Kidney (tissue), 14 donors: ENCODE data around the gene MYBPHL. TPM values are rescaled to one million over a fixed set of nuclear protein-coding genes. Genes with fewer than 3 reads are reported as not detected.
A peak's percentile ranks its signal among the peaks of the same experiment; 100 is the strongest.

Source experiments
- DNase-seq, 5 donors: peaks; one replicate each; pipeline ENCODE4 v3.0.0-alpha.2; 2013 to 2020
- FAIRE-seq: peaks from 2 replicates; lab custom pipeline; 2012; peaks lifted over from hg19 to GRCh38; lab: Jason Lieb, UNC
- H3K27ac ChIP-seq, 2 donors: one replicate each; pipeline ENCODE4 v1.7.0; 2013; ENCODE audit warnings: low read depth in 2 of 2, low read length in 2 of 2, inconsistent platforms in 1 of 2
- H3K27me3 ChIP-seq: one replicate; pipeline ENCODE4 v1.7.1; 2013; ENCODE audit warnings: low read length, inconsistent platforms; ENCODE audit not compliant: control insufficient read depth, insufficient read depth
- H3K36me3 ChIP-seq, 3 donors: one replicate each; pipeline versions ENCODE4 v1.7.0 to v1.7.1; 2013; ENCODE audit warnings: low read length in 3 of 3, control low read depth in 1 of 3, inconsistent platforms in 1 of 3; ENCODE audit not compliant: insufficient read depth in 3 of 3, control insufficient read depth in 2 of 3
- H3K4me1 ChIP-seq, 3 donors: one replicate each; pipeline versions ENCODE4 v1.7.0 to v1.7.1; 2013; ENCODE audit warnings: low read length in 3 of 3, inconsistent platforms in 1 of 3, low read depth in 1 of 3; ENCODE audit not compliant: control insufficient read depth in 2 of 3, insufficient read depth in 2 of 3
- H3K4me3 ChIP-seq, 3 donors: one replicate each; pipeline versions ENCODE4 v1.7.0 to v1.8.1; 2013; ENCODE audit warnings: low read length in 3 of 3, control low read depth in 1 of 3, inconsistent platforms in 1 of 3
- H3K9ac ChIP-seq, 3 donors: one replicate each; pipeline versions ENCODE4 v1.7.0 to v1.7.1; 2013; ENCODE audit warnings: low read length in 3 of 3, control low read depth in 1 of 3, inconsistent platforms in 1 of 3
- H3K9me3 ChIP-seq, 3 donors: one replicate each; pipeline versions ENCODE4 v1.7.0 to v1.7.1; 2013; ENCODE audit warnings: low read length in 3 of 3, control low read depth in 1 of 3, inconsistent platforms in 1 of 3; ENCODE audit not compliant: control insufficient read depth in 2 of 3, insufficient read depth in 1 of 3
- CTCF ChIP-seq: IDR thresholded peaks from 3 replicates; pipeline ENCODE4 v1.5.1; 2012; ENCODE audit warnings: mild to moderate bottlenecking, moderate library complexity, borderline replicate concordance; ENCODE audit not compliant: insufficient read depth; ENCODE audit errors: extremely low read depth
- intact Hi-C: fragments of 100-400 bp; cut with DNase I; formaldehyde crosslinking; loops from one replicate; pipeline ENCODE4 v1.11.1; 2022
- polyA plus RNA-seq: library from polyadenylated mRNA; stranded (reverse); fragments of 350-450 nt; fragmentation: Illumina TruSeq; extraction: RNeasy Lipid Tissue Mini Kit (QIAGEN cat#74804); gene quantifications from one replicate; pipeline ENCODE4 v1.2.3, GENCODE V29; 2014; ENCODE audit warnings: low read depth, low replicate concordance; ENCODE audit not compliant: insufficient read depth
- total RNA-seq: library from RNA; stranded (reverse); fragmentation: NEBNext Ultra II Directional; extraction: Animal tissue kit (Norgen Biotek cat#: 25700); gene quantifications from one replicate; pipeline ENCODE4 v1.2.1, GENCODE V29; 2021
- donor health status: control.
- donor health status: control.
- donor health status: control.
- donor health status: control.
- donor health status: control.
- donor health status: DM: yes; HTN: yes; CAD: no.
- donor health status: Normal renal cell carcinoma (clear cell type).

The MYBPHL gene
- total and polyA plus RNA-seq, 2 donors from 2014 or later = 0.19 TPM; not detected in 1

DNA sequence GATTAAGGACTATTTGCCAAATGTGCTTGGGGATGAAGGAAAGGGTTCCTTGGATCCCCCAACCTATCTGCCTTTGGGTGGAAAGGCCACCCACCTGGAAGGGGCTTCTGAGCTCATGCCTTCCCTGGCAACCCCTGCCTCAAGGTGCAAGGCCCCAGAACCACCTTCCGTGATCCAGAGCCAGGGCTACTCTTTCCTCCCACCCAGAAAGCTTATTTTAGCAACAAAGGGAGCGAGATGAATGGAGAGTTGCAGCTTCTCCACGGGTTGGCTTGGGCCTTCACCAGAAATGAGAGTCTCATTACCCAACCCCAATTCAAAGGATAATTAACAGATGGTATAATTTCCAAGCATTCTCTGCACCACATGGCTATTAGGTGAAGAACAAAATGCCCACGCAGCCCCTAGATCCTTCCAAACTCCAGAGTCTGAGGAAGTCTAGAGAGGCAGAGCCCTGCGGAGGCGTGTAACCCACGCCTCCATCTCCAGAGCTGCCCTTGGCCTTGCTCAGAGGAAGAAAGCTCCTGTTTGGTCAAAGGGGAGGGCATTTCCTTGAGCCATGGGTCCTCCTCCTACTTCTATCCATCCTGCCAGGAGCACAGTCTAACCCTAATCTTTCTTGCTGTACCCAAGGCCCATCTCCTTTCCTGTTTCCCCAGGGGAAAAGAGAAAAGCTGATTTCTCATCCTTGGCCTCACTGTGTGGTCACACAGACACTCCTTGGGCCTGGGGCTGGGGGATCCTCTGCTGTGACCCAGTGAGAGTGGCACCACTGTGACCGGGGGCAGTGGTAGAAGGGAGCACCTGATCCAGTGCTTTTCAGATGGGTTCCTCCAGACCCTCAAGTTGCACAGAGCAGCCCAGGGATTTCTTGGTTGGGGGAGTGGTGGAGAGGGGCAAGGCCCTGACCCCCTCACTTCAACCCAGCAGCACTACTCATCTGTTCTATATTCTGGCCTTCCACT lies 59.1 kb downstream of the MYBPHL start:
- no peak for TF ChIP-seq CTCF
- DNase-seq = no peak
- Histone ChIP-seq H3K27ac (no peak overlapping the region), H3K9ac (no peak overlapping the region), H3K4me3 (no peak overlapping the region), H3K27me3 (no peaks in the 10 kb centered on the region), H3K9me3 (no peaks in the 10 kb centered on the region), H3K36me3 (no peaks in the 10 kb centered on the region), H3K4me1 (peaks cover 0 to 5% (median 0%) of the 10 kb centered on the region in 3 donors)
- FAIRE-seq = no peak
- intact Hi-C loops = no loop called here

- intact Hi-C loops = no loop called here
- no peak overlapping the region for H3K27ac ChIP-seq
- no peak overlapping the region for H3K4me3 ChIP-seq
- TF ChIP-seq CTCF = no peak
- H3K27me3 ChIP-seq = no peaks in the 10 kb centered on the region
- no peaks in the 10 kb centered on the region for H3K9me3 ChIP-seq
- no peak overlapping the region for H3K9ac ChIP-seq
- DNase-seq (peak in 1 of 5 donors; percentile 59), FAIRE-seq (no peak)
- H3K36me3 ChIP-seq = no peaks in the 10 kb centered on the region
- H3K4me1 ChIP-seq = peaks cover 0 to 12% (median 0%) of the 10 kb centered on the region in 3 donors
Measured at GRCh38 chr1:109246141-109246551, 60.7 kb downstream of the MYBPHL start.

GRCh38 chr1:109243860-109244552 lies 62.8 kb downstream of the MYBPHL start:
- Histone ChIP-seq H3K9ac (no peak overlapping the region), H3K4me3 (no peak overlapping the region), H3K36me3 (peaks cover 0 to under 1% (median 0%) of the 10 kb centered on the region in 3 donors), H3K9me3 (no peaks in the 10 kb centered on the region), H3K27ac (no peak overlapping the region), H3K4me1 (peaks cover 0 to 8% (median 0%) of the 10 kb centered on the region in 3 donors), H3K27me3 (no peaks in the 10 kb centered on the region)
- TF ChIP-seq CTCF = no peak
- DNase-seq (no peak), FAIRE-seq (no peak)
- intact Hi-C loops = no loop called here
